ENCODE measurements around the gene TANC1. TPM values are rescaled to one million over a fixed set of nuclear protein-coding genes. Genes with fewer than 3 reads are reported as not detected.

Gene TANC1
- total RNA-seq, 4 donors from 2014 or later, result 34.5 to 125 (median 47.0) TPM

- TF ChIP-seq EP300 (IDR thresholded peaks at IDR 0.05; ENCODE audit: low read depth) (no peak), CTCF (IDR thresholded peaks at IDR 0.05) (no peak), POLR2AphosphoS5 (IDR thresholded peaks at IDR 0.05) (no peak), POLR2A (IDR thresholded peaks at IDR 0.05) (no peak)
- WGBS, 2 donors (ENCODE audit: low coverage in 1 of 2), result 79% methylated on average over 2 to 3 of the region's 3 CpGs
- peaks cover 0 to 4% (median 1%) of the 10 kb centered on the region in 4 donors for H3K4me1 ChIP-seq
- peaks cover 0 to 9% (median 2%) of the 10 kb centered on the region in 4 donors for H3K36me3 ChIP-seq
- DNase-seq, result no peak
- intact Hi-C loops (cut with DNase I; ENCODE audit: low total_unique reads) (no loop called here), in situ Hi-C loops (cut with MboI; ENCODE audit: low pct_ligation_motif_present in 1 of 4, low pct_unique_long_range_greater_than_20kb in 1 of 4, low sequenced_read_pairs in 3 of 4) (no loop called here)
- H3K27me3 ChIP-seq, result no peaks in the 10 kb centered on the region
- no peak overlapping the region for H3K4me3 ChIP-seq
- H3K9me3 ChIP-seq, result no peaks in the 10 kb centered on the region
- no peak overlapping the region for H3K27ac ChIP-seq
Measured at GRCh38 chr2:159266554-159266953, 298.1 kb downstream of the TANC1 start.

- in situ Hi-C loops (cut with MboI; ENCODE audit: low pct_ligation_motif_present in 1 of 4, low pct_unique_long_range_greater_than_20kb in 1 of 4, low sequenced_read_pairs in 3 of 4), result no loop called here
Measured at GRCh38 chr2:159267921-159268320, 299.5 kb downstream of the TANC1 start.

DNA sequence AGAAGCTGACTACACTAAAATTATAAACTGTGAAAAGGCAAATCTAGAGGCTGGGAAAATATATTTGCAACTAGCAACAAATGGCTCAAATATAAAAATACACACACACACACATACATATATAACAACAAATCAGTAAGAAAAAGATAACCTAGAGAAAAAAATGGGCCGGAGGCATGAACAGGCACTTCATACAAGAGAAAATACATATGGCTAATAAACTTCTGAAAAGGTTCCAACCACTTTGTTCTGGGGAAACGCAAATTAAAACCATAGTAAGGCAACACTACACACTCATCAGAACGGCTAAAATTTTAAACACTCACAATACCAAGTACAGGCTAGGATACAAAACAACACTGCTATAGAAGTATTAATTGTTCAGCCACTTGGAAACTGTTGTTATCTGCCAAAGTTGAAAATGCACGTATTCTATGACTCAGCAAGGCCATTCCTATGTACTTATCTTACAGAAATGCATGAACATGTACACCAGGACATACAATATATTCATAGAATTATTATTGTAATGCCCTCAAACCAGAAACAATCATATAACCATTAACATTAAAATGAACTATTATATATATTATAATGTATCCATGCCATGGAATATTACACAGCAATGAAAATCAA is 302.4 kb downstream of the TANC1 start:
- in situ Hi-C loops (cut with MboI; ENCODE audit: low pct_ligation_motif_present in 1 of 4, low pct_unique_long_range_greater_than_20kb in 1 of 4, low sequenced_read_pairs in 3 of 4), result no loop called here
- no peak for DNase-seq

More at GRCh38 chr2:159267921-159268320, 299.5 kb downstream of the TANC1 start:
- intact Hi-C loops (cut with DNase I; ENCODE audit: low total_unique reads), result no loop called here
- Histone ChIP-seq H3K27me3 (no peaks in the 10 kb centered on the region), H3K9me3 (no peaks in the 10 kb centered on the region), H3K4me1 (peaks cover 0 to 4% (median 1%) of the 10 kb centered on the region in 4 donors), H3K4me3 (no peak overlapping the region), H3K27ac (no peak overlapping the region), H3K36me3 (peaks cover 0 to 6% (median 2%) of the 10 kb centered on the region in 4 donors)
- DNase-seq, result no peak
- 84 to 100% methylated on average over 1 of the region's 1 CpG for WGBS, 2 donors (ENCODE audit: low coverage in 1 of 2)
- TF ChIP-seq POLR2A (IDR thresholded peaks at IDR 0.05) (no peak), CTCF (IDR thresholded peaks at IDR 0.05) (no peak), POLR2AphosphoS5 (IDR thresholded peaks at IDR 0.05) (no peak), EP300 (IDR thresholded peaks at IDR 0.05; ENCODE audit: low read depth) (no peak)

GRCh38 chr2:159272156-159272555 is 303.7 kb downstream of the TANC1 start:
- in situ Hi-C loops (cut with MboI; ENCODE audit: low pct_ligation_motif_present in 1 of 4, low pct_unique_long_range_greater_than_20kb in 1 of 4, low sequenced_read_pairs in 3 of 4) (no loop called here), intact Hi-C loops (cut with DNase I; ENCODE audit: low total_unique reads) (no loop called here)
- no peak overlapping the region for H3K4me3 ChIP-seq
- H3K36me3 ChIP-seq, result peaks cover 0 to 12% (median 2%) of the 10 kb centered on the region in 4 donors
- no peak overlapping the region for H3K27ac ChIP-seq
- H3K4me1 ChIP-seq, result peaks cover 0 to 4% (median 1%) of the 10 kb centered on the region in 4 donors
- WGBS, 2 donors (ENCODE audit: low coverage in 1 of 2), result 87 to 94% methylated on average over 3 to 5 of the region's 5 CpGs
- TF ChIP-seq EP300 (IDR thresholded peaks at IDR 0.05; ENCODE audit: low read depth), result no peak
- TF ChIP-seq POLR2A (IDR thresholded peaks at IDR 0.05), result no peak
- TF ChIP-seq POLR2AphosphoS5 (IDR thresholded peaks at IDR 0.05), result no peak
- TF ChIP-seq CTCF (IDR thresholded peaks at IDR 0.05), result no peak
- DNase-seq, result no peak
- H3K9me3 ChIP-seq, result no peaks in the 10 kb centered on the region
- H3K27me3 ChIP-seq, result no peaks in the 10 kb centered on the region

More for the DNA sequence above, 302.4 kb downstream of the TANC1 start:
- intact Hi-C loops (cut with DNase I; ENCODE audit: low total_unique reads), result no loop called here
- peaks cover 0 to 4% (median 1%) of the 10 kb centered on the region in 4 donors for H3K4me1 ChIP-seq
- 93 to 97% methylated on average over 4 of the region's 4 CpGs for WGBS, 2 donors (ENCODE audit: low coverage in 1 of 2)
- H3K9me3 ChIP-seq, result no peaks in the 10 kb centered on the region
- H3K27me3 ChIP-seq, result no peaks in the 10 kb centered on the region
- no peak overlapping the region for H3K4me3 ChIP-seq
- no peak overlapping the region for H3K27ac ChIP-seq
- peaks cover 0 to 12% (median 2%) of the 10 kb centered on the region in 4 donors for H3K36me3 ChIP-seq
- TF ChIP-seq POLR2A (IDR thresholded peaks at IDR 0.05) (no peak), POLR2AphosphoS5 (IDR thresholded peaks at IDR 0.05) (no peak), CTCF (IDR thresholded peaks at IDR 0.05) (no peak), EP300 (IDR thresholded peaks at IDR 0.05; ENCODE audit: low read depth) (no peak)

All from transverse colon (tissue), 4 donors.